HG03108 (cell line): Measurements from ENCODE around the gene FAM24B.
"Not testable (repeated sequence)": the region's sequence is repeated elsewhere in the genome, so short reads cannot be mapped to it uniquely, and the experiment has no call there.

Experiments
- ATAC-seq: cut with Tn5 transposase; IDR thresholded peaks from one replicate; pipeline ENCODE4 v1.9.1; 2021; ENCODE audit warnings: moderate library complexity; ENCODE audit not compliant: unreplicated experiment

The FAM24B gene, protein sequence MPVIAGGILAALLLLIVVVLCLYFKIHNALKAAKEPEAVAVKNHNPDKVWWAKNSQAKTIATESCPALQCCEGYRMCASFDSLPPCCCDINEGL

DNA sequence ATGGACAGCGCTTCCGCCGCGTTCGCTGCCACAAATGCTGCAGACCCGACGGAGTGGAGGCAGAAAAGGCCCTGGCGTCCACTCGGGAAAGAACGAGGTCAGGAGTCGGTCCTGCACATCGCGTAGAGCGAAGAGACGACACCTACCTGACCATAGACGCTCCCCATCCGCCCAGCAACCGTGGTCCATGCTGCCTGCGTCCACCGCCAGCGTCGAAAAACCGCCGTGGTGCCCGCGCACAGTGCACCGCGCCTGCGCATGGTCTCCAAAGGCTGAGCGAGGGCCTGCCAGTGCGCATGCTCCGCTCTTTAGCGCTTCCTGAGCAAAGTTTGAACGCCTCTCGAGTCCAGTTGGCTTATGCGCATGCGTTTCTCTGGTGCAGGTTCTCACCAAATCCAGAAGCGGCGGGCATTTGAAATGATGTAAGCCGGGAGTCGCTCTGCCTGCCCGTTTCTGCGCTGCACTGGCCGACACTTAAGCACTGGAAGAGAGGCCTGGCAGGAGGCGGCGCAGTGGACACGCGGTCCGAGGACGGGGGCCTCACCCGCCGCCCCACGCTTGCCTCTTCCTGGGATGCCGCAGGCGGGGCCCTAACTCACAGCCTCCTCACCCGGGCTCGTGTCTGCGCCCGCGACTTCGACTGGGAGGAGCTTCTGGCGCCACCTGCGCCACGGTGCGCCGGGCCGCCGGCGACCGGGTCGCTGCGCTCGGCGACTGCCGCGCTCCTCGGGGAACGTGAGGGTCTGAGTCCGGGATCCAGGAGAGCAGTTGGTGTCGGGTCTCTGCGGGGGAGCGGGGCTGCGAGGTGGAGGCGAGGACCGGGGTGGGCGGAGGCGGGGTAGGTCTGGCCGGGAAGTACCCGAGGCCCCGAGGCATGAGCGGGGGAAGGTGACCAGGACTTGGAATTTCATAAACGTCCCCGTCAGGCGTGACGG is at the start of gene FAM24B:
Gene FAM24B, minus strand, starts transcription at position 243 of the 935 bp plus-strand sequence. CDS start 29,066 bp downstream, outside the sequence.
- ATAC-seq = peak; percentile 85

DNA sequence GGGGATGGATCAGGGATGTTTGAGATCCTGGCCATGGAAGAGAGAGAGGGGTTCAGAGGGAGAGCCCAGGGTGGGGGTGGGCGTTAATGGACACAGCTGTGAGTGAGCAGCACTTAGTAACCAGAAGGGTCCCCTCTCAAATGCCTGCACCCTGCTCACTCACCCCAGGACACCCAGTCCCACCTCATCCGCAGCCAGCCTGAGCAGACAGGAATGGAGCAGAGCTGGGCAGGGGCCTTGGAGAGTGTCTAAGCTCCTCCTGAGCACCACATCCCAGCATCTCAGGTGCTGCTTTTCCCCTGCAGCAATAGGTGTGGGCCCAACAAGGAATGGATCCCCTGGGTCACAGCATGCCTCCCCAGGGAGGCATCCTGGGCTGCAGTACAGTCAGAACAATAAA is 36.3 kb upstream of the FAM24B start:
- ATAC-seq = no peak

DNA sequence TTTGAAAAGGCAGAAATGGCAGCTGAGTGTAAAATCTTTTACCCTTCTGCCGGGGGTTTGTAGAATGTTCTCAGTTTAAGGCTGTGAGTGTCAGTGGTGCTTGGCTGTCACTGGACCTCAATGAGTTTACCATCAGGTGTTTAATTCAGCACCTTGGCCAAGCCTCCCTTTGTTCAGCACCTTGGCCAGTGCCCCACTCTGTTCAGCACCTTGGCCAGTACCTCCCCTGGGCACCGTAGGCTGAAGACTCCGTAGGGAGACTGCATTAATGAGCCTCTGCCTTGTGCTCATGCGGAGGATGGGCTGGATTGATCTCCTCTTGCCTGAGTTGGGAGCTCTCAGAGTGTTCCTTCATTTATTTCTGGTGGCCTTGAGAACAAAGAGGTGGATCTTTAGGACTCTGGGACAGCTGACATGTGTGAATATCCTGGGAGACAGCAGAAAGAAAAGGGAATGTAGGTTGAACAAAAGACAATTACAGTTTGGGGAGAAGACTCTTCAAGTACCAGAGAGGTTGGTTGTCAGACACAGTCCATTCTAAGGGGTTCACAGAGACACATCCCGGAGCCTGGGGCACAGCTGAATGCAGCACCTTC is 32.6 kb upstream of the FAM24B start:
- ATAC-seq = no peak

DNA sequence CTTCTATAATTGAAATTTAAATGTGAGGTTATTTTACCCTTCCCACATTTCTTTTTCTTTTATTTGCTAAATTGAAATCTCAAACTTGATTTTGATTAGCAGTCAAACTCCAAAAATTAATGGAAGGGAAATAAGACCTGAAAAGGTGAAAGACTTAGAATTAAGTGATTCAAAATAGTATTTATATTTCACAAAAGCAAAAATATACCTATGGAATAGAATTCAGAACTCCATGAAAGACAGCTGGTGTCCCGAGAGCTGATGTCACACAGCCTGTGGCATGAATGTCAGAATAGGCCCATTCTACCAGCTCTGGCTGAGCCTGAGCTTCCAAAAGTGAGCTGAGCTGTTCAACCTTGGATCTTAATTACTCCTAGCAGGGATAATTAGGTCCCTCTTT is 30.9 kb upstream of the FAM24B start, which contains the start of gene FAM24A:
Gene FAM24A, plus strand, starts transcription at position 301 of the 400 bp plus-strand sequence. CDS start 1,025 bp downstream, outside the sequence.
- ATAC-seq = no peak

DNA sequence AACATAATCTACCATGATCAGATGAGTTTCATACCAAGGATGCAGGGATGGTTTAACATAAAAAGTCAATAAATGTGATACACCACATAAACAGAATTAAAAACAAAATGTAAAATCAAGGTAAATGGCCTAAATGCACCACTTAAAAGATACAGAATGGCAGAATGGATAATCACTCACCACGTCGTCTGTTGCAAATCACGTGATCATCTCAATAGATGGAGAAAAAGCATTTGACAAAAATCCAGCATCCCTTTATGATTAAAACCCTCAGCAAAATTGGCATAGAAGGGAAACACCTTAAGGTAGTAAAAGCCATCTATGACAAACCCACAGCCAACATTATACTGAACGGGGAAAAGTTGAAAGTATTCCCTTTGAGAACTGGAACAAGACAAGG is 24.5 kb upstream of the FAM24B start:
- not testable (repeated sequence) for ATAC-seq

DNA sequence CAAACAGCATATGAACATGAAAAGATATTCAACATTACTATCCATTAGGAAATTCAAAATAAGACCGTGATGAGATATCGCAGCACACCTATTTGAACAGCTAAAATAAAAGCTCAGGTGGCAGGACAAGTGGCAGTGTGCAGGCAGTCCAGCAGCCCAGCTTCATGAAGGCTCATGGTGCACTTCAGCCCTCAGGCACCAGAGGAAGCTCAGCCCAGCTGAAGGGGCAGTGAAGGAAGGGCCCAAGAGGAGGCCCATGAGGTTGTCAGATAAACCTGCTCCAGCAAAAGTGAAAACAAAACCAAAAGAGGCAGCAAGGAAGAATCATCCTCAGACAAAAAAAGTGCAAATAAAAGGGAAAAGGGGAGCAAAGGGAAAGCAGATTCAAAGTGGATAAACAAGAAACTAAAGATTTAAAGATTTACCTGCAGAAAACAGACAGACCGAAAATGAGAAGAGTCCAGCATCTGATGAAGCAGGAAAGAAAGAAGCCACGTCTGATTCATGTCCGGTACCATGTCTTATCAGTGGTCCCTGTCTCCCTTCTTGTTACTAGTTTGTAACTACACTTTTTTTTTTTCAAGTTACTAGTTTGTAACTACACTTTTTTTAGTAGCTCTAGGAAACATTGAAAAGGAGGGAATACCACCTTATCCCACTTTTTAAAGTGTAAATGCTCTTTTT is 15.0 kb upstream of the FAM24B start:
- ATAC-seq = no peak

DNA sequence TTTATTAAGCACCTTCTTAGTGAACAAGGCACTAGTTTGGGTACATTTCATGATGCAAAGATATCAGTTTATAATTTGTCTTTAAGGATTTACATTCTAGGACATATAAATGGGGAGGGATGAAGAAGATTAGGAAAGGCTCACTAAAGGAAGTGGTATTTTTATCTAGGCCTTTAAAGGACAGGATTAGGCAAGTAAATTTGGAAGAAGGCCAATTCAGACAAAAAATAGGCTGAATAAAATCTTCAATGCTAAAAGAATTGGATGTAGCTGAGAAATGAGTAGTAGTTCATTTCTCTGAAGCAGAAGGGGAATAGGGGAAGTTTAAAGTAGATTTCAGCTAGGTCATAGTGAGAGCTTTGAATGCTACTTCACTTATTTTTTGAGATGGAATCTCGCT is 4.8 kb upstream of the FAM24B start:
- no peak for ATAC-seq

DNA sequence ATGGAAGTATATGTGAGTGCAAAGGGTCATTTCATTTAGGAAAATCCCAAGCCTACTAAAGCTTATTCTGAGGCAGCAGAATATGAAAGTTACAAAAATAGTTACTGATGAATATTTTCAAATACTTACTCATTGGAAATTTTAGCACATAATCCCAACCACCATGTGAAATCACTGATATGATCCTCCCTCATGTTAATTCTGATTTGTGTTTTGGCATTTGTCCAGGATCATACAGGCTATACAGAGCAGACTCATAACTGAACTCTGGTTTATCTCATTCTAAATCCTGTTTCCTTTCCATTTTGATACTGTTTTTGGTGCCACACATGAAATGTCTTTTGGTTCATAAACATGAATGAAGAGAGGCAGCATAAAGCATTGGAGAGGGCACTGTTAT is 3.4 kb upstream of the FAM24B start:
- no peak for ATAC-seq

DNA sequence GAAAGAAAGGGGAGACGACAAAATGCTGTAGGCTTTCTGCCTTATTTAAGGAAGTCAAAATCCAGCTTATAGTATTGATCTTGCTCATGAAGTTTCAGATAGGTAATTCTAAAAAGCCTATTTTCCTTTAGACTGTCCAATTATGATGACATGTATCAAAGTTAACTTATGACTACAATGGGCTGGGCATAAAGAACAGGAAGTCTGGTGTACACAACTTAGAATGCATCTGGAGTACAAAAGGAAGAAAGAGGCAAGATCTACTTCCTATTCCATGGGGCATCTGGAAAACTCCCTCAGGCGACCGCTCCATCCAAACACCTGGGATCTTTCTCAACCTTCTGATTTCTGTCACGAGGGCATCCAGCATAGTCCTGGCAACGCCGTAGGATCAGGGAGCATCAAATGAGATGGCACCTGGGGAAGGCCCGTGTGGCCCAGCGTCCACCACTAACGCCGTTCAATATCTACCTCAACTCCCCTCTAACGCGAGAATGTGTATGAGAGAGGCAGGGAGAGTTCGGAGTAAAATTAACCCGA is 512 bp downstream of the FAM24B start:
- ATAC-seq = peak; percentile 19

DNA sequence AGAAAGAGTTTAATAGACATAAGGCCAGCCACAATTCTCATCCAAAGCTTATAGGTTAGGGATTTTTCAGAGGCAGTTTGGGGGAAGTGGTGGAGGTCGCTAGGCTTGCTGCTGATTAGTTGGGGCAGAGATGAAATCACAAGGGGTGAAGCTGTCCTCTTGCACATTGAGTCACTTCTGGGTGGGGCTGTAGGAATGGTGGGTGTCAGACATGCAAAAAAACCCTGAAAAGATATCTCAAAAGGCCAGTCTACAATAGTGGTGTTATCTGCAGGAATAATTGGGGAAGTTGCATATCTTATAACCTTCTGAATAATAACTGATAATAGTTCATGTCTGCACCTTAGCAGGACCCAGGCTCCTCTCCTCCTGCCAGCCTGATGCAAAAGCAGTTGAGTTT is 2.1 kb downstream of the FAM24B start:
- ATAC-seq = no peak

DNA sequence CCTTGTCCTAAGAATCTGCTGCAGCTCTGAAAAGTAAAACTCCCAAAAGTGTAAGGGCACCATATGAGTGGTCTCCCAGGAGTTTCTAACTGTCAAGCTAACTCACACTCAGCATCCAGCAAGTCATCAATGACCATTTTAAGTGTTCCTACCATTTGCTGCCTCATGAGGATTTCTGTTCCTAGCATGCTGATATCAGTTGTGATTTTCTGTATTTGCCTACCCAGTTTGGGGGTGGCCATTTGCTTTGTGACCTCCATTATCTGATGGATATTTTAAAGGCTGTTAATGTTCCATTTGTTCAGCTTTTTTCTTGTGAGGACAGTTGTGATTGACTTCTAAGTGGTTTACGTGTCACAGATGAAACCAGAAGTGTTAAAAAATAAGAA is 2.9 kb downstream of the FAM24B start:
- ATAC-seq = no peak

DNA sequence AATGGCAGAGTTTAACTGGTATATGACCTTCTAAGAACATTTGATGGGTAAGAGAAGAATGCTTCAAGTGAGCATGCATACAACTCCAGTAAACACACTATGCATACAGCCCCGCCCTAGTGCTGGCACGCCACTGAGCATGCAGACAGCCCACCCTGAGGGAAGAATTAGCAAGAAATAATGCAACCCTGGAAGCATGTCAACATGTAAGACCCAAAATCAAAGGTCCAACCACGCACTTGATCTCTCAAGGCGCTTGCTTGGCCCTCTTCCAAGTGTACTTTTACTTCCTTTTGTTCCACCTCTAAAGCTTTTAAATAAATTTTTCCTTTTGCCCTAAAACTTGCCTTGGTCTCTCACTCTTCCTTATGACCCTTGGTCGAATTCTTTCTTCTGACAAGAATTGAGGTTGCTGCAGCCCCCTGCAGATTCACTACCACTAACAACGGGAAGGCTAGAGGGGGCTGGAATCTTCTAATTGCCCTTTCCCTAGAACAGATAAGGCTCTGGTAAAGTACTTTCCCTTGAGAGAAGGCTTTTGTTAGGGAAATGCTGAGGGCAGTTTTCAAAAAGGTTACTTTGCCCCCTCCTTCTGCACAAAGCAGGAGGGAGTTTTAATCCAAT is 3.4 kb downstream of the FAM24B start:
- ATAC-seq = no peak

DNA sequence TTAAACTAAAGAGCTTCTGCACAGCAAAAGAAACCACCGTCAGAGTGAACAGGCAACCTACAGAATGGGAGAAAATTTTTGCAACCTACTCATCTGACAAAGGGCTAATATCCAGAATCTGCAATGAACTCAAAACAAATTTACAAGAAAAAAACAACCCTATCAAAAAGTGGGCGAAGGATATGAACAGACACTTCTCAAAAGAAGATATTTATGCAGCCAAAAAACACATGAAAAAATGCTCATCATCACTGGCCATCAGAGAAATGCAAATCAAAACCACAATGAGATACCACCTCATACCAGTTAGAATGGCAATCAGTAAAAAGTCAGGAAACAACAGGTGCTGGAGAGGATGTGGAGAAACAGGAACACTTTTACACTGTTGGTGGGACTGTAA is 7.4 kb downstream of the FAM24B start:
- ATAC-seq = not testable (repeated sequence)

DNA sequence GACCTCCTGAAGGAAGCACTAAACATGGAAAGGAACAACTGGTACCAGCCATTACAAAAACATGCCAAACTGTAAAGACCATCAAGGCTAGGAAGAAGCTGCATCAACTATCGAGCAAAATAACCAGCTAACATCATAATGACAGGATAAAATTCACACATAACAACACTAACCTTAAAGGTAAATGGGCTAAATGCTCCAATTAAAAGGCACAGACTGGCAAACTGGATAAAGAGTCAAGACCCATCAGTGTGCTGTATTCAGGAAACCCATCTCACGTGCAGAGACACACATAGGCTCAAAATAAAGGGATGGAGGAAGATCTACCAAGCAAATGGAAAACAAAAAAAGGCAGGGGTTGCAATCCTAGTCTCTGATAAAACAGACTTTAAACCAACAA is 10.6 kb downstream of the FAM24B start:
- ATAC-seq = not testable (repeated sequence)

DNA sequence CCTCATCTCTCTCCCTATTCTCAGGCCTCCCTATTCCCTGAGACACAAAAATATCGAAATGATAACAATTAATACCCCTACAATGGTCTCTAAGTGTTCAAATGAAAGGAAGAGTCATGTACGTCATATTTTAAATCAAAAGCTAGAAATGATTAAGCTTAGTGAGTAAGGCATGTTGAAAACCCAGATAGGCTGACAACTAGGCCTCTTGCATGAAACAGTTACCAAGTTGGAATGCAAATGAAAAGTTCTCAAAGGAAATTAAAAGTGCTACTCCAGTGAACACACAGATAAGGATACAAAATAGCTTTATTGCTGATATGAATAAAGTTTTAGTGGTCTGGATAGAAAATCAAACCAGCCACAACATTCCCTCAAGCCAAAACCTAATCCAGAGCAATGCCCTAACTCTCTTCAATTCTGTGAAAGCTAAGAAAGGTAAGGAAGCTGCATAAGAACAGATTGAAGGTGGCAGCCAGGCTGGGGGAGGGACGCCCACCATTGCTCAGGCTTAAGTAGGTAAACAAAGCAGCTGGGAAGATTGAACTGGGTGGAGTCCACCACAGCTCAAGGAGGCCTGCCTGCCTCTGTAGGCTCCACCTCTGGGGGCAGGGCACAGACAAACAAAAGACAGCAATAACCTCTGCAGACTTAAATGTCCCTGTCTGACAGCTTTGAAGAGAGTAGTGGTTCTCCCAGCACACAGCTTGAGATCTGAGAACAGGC is 12.5 kb downstream of the FAM24B start:
- ATAC-seq = not testable (repeated sequence)

DNA sequence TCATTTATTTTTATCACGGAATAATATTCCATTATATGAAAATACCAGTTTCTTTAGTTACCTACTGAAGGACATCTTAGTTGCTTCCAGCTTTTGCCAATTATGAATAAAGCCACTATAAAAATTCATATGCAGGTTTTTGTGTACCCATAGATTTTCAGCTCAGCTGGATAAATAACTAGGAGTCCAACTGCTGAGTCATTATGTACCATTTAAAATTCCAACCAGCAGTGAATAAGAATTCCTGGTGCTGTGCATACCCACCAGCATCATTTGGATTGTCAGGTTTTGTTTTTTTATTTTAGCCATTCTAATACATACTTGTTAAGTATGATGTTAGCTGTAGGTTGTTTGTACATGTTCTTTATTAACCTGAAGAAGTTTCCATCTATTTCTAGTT is 14.5 kb downstream of the FAM24B start:
- no peak for ATAC-seq

DNA sequence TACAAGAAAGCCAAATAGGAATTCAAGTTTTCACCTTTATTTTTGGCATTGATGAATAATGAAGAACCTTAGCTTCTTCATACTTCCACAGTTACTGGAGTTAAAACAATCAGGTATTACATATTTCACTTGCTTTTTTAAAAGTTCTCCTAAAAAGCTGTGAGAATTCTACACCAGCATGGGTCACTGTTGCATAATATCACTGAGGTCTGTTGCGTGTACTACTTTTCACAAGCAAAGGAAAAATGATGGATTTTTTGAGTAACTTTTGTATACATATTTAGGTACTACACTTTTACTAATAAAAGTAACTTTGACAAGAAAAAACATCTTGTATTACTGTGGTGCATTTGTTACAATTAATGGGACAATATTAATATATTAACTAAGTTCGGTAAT is 15.2 kb downstream of the FAM24B start:
- no peak for ATAC-seq

DNA sequence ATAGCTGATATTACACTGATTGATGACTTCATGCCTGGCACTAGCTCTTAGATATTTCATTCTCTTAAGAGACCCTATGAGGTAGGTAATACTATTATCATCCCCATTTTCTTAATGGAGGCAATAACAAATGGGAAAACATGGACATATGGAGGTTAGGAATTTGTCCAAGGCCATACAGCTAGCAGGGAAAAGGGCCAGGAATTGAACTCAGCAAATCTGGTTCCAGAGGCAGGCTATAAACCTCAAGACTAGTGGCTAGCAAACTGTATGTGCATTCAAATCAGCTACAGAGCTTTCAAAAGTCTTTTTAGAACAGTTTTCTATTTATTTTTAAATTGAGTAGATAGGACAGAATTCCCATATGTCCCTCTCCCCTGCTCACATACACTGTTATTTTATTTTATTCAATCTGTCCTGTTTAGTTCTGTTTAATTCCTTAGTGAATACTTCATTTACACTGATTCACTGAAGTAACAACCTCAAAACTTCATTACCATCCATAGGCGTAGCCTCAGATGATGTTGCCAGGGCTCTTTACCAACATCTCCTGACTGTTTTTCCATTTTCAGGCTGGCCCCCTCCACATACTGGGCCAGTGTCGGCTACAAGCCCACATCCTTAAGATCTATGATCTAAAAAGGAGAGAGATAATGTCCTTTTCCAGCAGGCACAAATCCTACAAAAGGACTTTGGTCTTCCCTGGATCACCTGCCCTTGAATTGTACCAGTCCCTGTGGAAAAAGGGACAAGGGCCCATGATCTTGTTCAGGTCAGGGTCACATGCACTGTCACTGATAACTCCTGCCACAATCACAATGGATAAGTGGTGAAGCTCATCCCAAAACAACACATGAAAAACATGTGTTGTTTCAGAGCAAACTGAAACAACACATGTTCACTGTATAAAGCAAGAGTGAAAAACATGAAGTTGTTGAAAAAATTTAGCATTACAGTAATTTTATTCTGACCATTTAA is 15.9 kb downstream of the FAM24B start:
- ATAC-seq = no peak

DNA sequence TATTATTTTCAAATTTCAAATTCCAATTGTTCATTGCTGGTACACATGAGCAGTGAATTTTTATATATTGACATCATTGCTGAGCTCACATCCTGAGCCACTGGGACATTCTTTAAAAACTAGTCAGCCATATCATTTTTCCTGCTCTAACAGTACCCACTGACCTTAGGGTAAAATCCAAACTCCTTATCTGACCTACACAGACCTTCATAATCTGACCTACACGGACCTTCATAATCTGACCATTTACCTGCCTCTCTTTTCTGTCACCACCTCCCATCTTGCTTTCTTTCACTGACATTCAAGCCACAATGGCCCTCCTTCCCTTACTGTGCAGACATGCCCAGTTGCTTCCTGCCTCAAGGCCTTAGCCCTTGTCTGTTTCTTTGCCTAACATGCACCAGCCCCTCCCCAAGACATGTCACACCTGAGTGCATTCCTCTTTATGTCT is 17.6 kb downstream of the FAM24B start:
- ATAC-seq = no peak
